HL-60 (cell line): Measurements from ENCODE around the gene ETV6.

Experiments
- CTCF ChIP-seq: IDR thresholded peaks from one replicate; pipeline ENCODE4 v1.5.1; 2011; ENCODE audit warnings: low read length, control low read depth, inconsistent platforms; ENCODE audit not compliant: insufficient read depth
- GABPA ChIP-seq: IDR thresholded peaks from 2 replicates; pipeline ENCODE4 v1.6.1; 2012; ENCODE audit warnings: low read depth
- POLR2AphosphoS5 ChIP-seq: IDR thresholded peaks from 2 replicates; pipeline ENCODE4 v1.6.1; 2012; ENCODE audit warnings: low read depth
- REST ChIP-seq: IDR thresholded peaks from 2 replicates; pipeline ENCODE4 v1.6.1; 2012; ENCODE audit warnings: low read depth; ENCODE audit not compliant: insufficient replicate concordance
- SPI1 ChIP-seq: IDR thresholded peaks from 2 replicates; pipeline ENCODE4 v1.6.1; 2012; ENCODE audit warnings: low read depth, mild to moderate bottlenecking, borderline replicate concordance

GRCh38 chr12:11660624-11661023, 11.2 kb downstream of the ETV6 start:
- TF ChIP-seq CTCF (no peak), POLR2AphosphoS5 (no peak), GABPA (no peak), REST (no peak), SPI1 (no peak)
